ENCODE results near the gene WDR91.

DNA sequence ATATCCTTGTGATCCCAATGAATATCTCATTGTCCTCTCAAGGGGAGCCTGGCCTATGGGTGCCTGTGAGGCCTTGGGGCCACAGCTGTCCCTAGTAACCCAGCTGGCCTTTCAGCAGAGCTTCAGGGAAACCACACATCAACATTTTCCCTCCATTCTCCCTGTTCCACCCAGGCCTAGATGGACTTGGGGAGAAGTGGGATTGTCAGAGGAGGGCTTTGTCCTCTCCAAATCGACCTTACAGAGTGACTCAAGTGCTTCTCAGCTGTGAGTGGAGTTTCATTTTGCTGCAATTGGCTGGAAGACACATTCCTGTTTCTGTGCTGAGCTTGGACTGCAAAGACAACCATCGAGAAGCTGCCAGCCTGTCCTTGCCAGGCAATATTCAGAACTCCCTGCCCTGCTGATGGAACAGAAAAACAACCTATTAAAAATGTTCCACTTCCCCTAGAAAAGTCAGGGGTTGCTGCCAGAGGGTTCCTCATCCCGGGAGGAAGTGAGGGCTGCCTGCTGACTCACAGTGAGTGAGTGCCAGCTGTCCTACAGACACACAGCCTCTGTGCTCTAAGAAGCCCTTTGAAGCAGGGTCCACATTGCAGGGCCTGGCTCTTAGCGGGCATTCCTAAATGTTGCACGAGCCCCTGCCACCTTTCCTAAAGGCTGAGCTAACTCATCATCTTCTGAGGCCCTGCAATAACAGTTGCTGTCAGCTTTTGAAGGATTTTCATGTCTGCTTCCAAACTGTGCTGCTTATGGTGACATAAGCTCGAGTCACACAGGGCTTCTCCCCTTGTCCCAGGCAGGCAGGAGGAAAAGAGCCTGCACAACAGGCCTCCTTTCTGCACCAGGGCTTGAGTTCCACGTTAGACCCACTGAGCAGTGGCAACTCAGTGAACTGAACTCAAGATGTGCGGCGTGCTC, 42.8 kb upstream of the WDR91 start:
- TF ChIP-seq EZH2 (IDR thresholded peaks at IDR 0.05) (no peak), CTCF (IDR thresholded peaks at IDR 0.05) (no peak)
